Measurements from ENCODE around the gene C12orf42. TPM values are rescaled to one million over a fixed set of nuclear protein-coding genes. Genes with fewer than 3 reads are reported as not detected.

The C12orf42 gene
- polyA plus RNA-seq, 6 donors from 2014 or later: 28.7 to 41.4 (median 34.2) TPM

DNA sequence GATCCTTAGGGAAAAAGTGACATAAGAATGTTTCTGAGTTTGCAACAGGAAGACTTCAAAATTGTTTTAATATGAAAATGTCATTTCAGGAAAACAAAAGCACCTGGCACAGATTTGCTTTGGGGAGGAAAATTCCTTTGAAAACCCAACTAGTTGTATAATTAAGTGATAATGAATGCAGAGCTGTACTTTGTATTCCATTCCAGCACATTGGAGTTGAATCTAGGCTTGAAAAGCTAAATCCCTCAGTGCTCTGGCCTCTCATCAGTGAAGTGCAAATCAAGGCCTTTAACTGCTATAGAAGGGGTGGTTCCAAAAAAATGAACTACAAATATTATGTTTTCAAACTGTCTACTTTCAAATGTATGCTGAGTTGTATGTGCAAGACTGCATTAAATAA lies 19.6 kb upstream of the C12orf42 start:
- Mint-ChIP-seq H3K4me3 (no peak overlapping the region), H3K27me3 (peaks cover 0 to 11% (median 4%) of the 10 kb centered on the region in 3 donors), H3K9me3 (peaks cover 7 to 29% (median 15%) of the 10 kb centered on the region in 7 donors), H3K36me3 (peaks cover 5 to 21% of the 10 kb centered on the region in 2 donors), H3K27ac (no peak overlapping the region), H3K4me1 (peaks cover 8 to 17% (median 11%) of the 10 kb centered on the region in 3 donors)
- DNase-seq: no peak
- no peak for ATAC-seq (ENCODE audit: low read depth in 2 of 2)

- H3K27ac Mint-ChIP-seq: no peak overlapping the region
- peaks cover 0 to 12% of the 10 kb centered on the region in 2 donors for H3K36me3 Mint-ChIP-seq
- H3K9me3 Mint-ChIP-seq: peaks cover 5 to 22% (median 11%) of the 10 kb centered on the region in 7 donors
- peaks cover 0 to 11% (median 4%) of the 10 kb centered on the region in 3 donors for H3K27me3 Mint-ChIP-seq
- DNase-seq: no peak
- no peak overlapping the region for H3K4me3 Mint-ChIP-seq
- peaks cover 6 to 7% (median 6%) of the 10 kb centered on the region in 3 donors for H3K4me1 Mint-ChIP-seq
- no peak for ATAC-seq (ENCODE audit: low read depth in 2 of 2)
These were observed 18.1 kb upstream of the C12orf42 start for GRCh38 chr12:103513875-103514274.

DNA sequence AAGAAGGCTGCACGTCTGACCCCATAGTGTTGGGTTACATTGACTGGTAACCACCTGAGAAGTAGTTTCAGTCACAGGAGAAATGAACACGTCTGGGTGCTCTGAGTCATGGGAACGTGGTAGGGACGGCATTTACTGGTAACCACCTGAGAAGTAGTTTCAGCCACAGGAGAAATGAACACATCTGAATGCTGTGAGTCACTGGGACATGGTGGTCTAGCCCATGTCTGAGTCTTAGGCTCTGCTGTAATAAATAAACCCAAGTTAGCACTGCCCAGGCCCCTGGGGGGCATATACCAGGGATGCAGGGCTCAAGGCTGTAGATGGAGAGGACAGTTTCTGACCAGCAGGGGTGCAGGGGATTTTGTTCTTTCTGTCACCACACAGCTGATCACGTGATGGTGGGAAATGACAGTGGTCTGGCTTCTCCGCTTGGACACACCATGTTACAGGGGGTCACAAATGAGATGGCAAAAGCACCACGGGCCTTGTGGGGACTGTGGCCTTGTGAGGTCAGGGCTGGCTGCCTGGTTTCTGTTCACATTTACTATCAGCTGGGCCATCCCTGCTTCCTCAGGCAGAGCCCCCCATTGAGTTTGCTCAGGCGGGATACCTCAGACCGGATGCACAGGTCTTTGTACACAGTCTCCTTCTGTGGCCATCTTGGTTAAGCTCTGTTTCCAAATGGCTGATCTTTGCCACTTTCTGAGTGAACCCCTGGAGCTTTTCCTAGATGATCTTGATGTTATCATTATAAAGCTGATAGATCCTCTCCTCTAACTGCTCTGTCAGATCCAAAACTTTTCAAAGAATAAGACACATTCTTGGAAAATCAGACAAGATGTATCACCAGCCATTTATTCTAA lies 9.8 kb upstream of the C12orf42 start:
- ATAC-seq (ENCODE audit: low read depth in 2 of 2) (peak in 1 of 2 donors; percentile 20), DNase-seq (no peak)
- Mint-ChIP-seq H3K27me3 (peaks cover 0 to 6% (median 0%) of the 10 kb centered on the region in 3 donors), H3K9me3 (no peaks in the 10 kb centered on the region), H3K4me1 (peaks cover 0 to 6% (median 3%) of the 10 kb centered on the region in 3 donors), H3K4me3 (no peak overlapping the region), H3K36me3 (no peaks in the 10 kb centered on the region), H3K27ac (peak overlapping the region in 2 of 6 donors; percentile 17 to 52)

DNA sequence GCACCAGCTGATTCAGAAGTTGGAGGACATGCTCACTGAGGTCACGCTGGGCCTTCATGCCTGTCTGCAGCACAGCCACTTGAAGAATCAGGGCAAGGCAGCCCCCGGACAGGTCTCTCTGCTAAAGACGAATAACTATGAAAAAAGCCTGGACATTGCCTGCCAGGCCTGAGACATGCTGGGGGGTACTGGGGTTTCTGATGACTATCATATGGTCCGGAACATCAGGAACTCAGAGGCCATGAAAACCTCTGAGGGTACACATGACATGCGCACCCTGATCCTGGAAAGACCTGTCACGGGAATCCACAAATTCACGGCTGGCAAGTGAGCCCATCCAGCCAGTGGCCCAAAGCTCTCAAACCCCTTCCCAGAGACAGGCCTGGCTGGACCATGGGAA lies 8.8 kb upstream of the C12orf42 start:
- H3K36me3 Mint-ChIP-seq: no peaks in the 10 kb centered on the region
- H3K4me1 Mint-ChIP-seq: peaks cover 2 to 7% (median 3%) of the 10 kb centered on the region in 3 donors
- H3K27me3 Mint-ChIP-seq: peaks cover 0 to 4% (median 0%) of the 10 kb centered on the region in 3 donors
- DNase-seq: no peak
- ATAC-seq (ENCODE audit: low read depth in 2 of 2): no peak
- H3K9me3 Mint-ChIP-seq: no peaks in the 10 kb centered on the region
- peak overlapping the region in 1 of 6 donors; percentile 8 for H3K27ac Mint-ChIP-seq
- H3K4me3 Mint-ChIP-seq: no peak overlapping the region

- Mint-ChIP-seq H3K36me3 (no peaks in the 10 kb centered on the region), H3K4me1 (peaks cover 8 to 14% (median 8%) of the 10 kb centered on the region in 3 donors), H3K27ac (peak overlapping the region in 4 of 6 donors; percentile 8 to 57 (median 38)), H3K27me3 (peaks cover 0 to 4% (median 0%) of the 10 kb centered on the region in 3 donors), H3K9me3 (no peaks in the 10 kb centered on the region), H3K4me3 (peak overlapping the region in 1 of 8 donors; percentile 37)
- ATAC-seq (ENCODE audit: low read depth in 2 of 2) (peak; percentile 83 to 92), DNase-seq (peak; percentile 70)
These were observed 8.0 kb upstream of the C12orf42 start for GRCh38 chr12:103503546-103504480.

DNA sequence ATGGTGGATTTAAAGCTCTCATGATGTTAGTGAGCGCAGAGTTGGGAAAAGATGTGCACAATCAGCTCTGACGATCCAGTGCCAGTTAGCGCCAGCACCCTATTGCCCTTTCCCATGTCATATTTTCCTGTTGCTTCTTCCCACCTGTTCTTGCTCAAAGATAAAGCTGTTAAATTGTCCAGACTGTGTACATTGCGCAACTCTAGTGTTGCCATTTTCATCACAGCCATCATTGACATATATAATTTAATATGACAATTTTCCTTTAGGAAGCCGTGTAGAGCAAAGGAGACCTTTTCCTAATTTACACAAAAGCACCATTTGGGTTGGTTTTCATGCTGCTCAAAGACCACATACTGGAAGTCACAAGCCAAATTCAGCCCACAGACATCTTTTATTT lies 5.7 kb upstream of the C12orf42 start:
- Mint-ChIP-seq H3K4me1 (peaks cover 8 to 14% (median 8%) of the 10 kb centered on the region in 3 donors), H3K27ac (peak overlapping the region in 1 of 6 donors; percentile 76)
- DNase-seq: no peak

DNA sequence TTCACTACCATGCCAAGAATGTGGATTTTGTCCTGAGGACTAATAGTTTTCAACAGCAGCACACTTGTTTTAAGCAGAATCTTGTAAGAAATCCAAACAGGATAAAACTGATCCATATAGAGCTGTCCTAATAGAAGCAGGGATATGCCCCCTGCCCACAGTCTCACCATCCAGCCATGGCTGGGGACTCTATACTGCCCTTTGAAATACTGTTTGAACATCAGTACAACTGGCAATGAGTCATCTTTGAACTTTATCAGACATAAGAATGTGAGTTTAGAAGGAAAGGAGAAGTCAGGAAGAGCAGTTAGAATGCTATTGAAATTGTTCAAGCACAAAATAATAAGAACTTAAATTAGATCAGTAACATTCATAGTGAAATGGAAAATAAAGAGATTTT lies 3.8 kb upstream of the C12orf42 start:
- peak overlapping the region in 2 of 6 donors; percentile 0 to 4 for H3K27ac Mint-ChIP-seq
- H3K36me3 Mint-ChIP-seq: no peaks in the 10 kb centered on the region
- H3K9me3 Mint-ChIP-seq: peaks cover 0 to 6% (median 0%) of the 10 kb centered on the region in 7 donors
- DNase-seq (no peak), ATAC-seq (ENCODE audit: low read depth in 2 of 2) (no peak)
- H3K4me1 Mint-ChIP-seq: peaks cover 17 to 20% (median 20%) of the 10 kb centered on the region in 3 donors
- H3K4me3 Mint-ChIP-seq: no peak overlapping the region
- peaks cover 0 to 7% (median 2%) of the 10 kb centered on the region in 3 donors for H3K27me3 Mint-ChIP-seq

More for the DNA sequence above, 5.7 kb upstream of the C12orf42 start:
- Mint-ChIP-seq H3K4me3 (no peak overlapping the region), H3K9me3 (peaks cover 0 to 6% (median 0%) of the 10 kb centered on the region in 7 donors), H3K27me3 (peaks cover 0 to 4% (median 0%) of the 10 kb centered on the region in 3 donors), H3K36me3 (no peaks in the 10 kb centered on the region)
- ATAC-seq (ENCODE audit: low read depth in 2 of 2): no peak

- Mint-ChIP-seq H3K9me3 (peaks cover 0 to 6% (median 0%) of the 10 kb centered on the region in 7 donors), H3K36me3 (no peaks in the 10 kb centered on the region), H3K27me3 (peaks cover 0 to 7% (median 6%) of the 10 kb centered on the region in 3 donors), H3K27ac (no peak overlapping the region), H3K4me3 (no peak overlapping the region), H3K4me1 (peaks cover 21 to 25% (median 23%) of the 10 kb centered on the region in 3 donors)
- DNase-seq (no peak), ATAC-seq (ENCODE audit: low read depth in 2 of 2) (no peak)
These were observed 3.2 kb upstream of the C12orf42 start for GRCh38 chr12:103498990-103499389.

- H3K9me3 Mint-ChIP-seq: peaks cover 0 to 6% (median 0%) of the 10 kb centered on the region in 7 donors
- ATAC-seq (ENCODE audit: low read depth in 2 of 2): peak in 1 of 2 donors; percentile 3
These were observed 867 bp downstream of the C12orf42 start for GRCh38 chr12:103494734-103495468.

GRCh38 chr12:103494051-103494733 lies 1.6 kb downstream of the C12orf42 start:
- Mint-ChIP-seq H3K4me3 (peak overlapping the region; percentile 82 to 95 (median 92)), H3K9me3 (peaks cover 0 to 6% (median 0%) of the 10 kb centered on the region in 7 donors), H3K4me1 (peaks cover 14 to 19% (median 17%) of the 10 kb centered on the region in 3 donors), H3K27me3 (peaks cover 4 to 27% (median 23%) of the 10 kb centered on the region in 3 donors), H3K27ac (peak overlapping the region in 5 of 6 donors; percentile 87 to 94 (median 93)), H3K36me3 (peaks cover 0 to 13% of the 10 kb centered on the region in 2 donors)
- ATAC-seq (ENCODE audit: low read depth in 2 of 2) (no peak), DNase-seq (no peak)

More at GRCh38 chr12:103494734-103495468, 867 bp downstream of the C12orf42 start:
- Mint-ChIP-seq H3K4me1 (peaks cover 20 to 25% (median 20%) of the 10 kb centered on the region in 3 donors), H3K27me3 (peaks cover 4 to 27% (median 23%) of the 10 kb centered on the region in 3 donors), H3K4me3 (peak overlapping the region; percentile 82 to 95 (median 92)), H3K36me3 (peaks cover 0 to 13% of the 10 kb centered on the region in 2 donors), H3K27ac (peak overlapping the region; percentile 78 to 93 (median 90))
- DNase-seq: peak; percentile 9

DNA sequence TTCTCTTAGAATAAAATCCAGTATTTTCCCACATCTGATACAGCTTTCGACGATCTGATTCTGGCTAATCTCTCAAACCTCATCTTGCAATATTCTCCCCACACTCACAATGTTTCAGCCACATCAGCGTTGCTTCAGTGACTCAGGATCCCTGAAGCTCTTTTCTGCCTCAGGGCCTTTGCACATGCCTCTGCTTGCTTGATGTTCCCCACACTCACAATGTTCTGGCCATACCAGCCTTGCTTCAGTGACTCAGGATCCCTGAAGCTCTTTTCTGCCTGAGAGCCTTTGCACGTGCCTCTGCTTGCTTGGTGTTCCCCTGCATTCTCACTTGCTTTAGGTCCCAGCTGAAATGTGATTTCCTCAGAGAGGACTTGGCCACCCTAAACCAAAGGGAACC lies 2.6 kb downstream of the C12orf42 start:
- peaks cover 6 to 13% of the 10 kb centered on the region in 2 donors for H3K36me3 Mint-ChIP-seq
- H3K27ac Mint-ChIP-seq: peak overlapping the region in 1 of 6 donors; percentile 0
- peaks cover 2 to 6% (median 4%) of the 10 kb centered on the region in 7 donors for H3K9me3 Mint-ChIP-seq
- H3K4me3 Mint-ChIP-seq: no peak overlapping the region
- peaks cover 4 to 33% (median 23%) of the 10 kb centered on the region in 3 donors for H3K27me3 Mint-ChIP-seq
- H3K4me1 Mint-ChIP-seq: peaks cover 11 to 17% (median 15%) of the 10 kb centered on the region in 3 donors
- ATAC-seq (ENCODE audit: low read depth in 2 of 2): no peak
- DNase-seq: no peak
